AG09319 (cell line): ENCODE measurements around the gene DLGAP1.

ENCODE experiments used
- DNase-seq: peaks from one replicate; pipeline ENCODE4 v3.0.0-alpha.2; 2010; ENCODE audit warnings: low read depth; ENCODE audit errors: extremely low read depth
- CTCF ChIP-seq: IDR thresholded peaks from 2 replicates; pipeline ENCODE4 v1.5.1; 2011; ENCODE audit warnings: low read depth, mild to moderate bottlenecking, inconsistent platforms, low read length, moderate library complexity

Gene DLGAP1

GRCh38 chr18:3877678-3878077, 577.4 kb downstream of the DLGAP1 start:
- no peak for TF ChIP-seq CTCF
- DNase-seq = no peak

- no peak for TF ChIP-seq CTCF
- DNase-seq = no peak
Observed at GRCh38 chr18:3875961-3876360, 579.1 kb downstream of the DLGAP1 start.

- no peak for TF ChIP-seq CTCF
Observed at GRCh38 chr18:3875376-3875775, 579.7 kb downstream of the DLGAP1 start.

GRCh38 chr18:3874581-3874980, 580.5 kb downstream of the DLGAP1 start:
- no peak for TF ChIP-seq CTCF
- no peak for DNase-seq

More at GRCh38 chr18:3875376-3875775, 579.7 kb downstream of the DLGAP1 start:
- no peak for DNase-seq

GRCh38 chr18:3874125-3874524, 581.0 kb downstream of the DLGAP1 start:
- TF ChIP-seq CTCF = no peak; the same call in 1 of the 2 replicates

GRCh38 chr18:3873698-3874097, 581.4 kb downstream of the DLGAP1 start:
- no peak for DNase-seq
- no peak for TF ChIP-seq CTCF

More at GRCh38 chr18:3874125-3874524, 581.0 kb downstream of the DLGAP1 start:
- no peak for DNase-seq

GRCh38 chr18:3873211-3873610, 581.9 kb downstream of the DLGAP1 start:
- TF ChIP-seq CTCF = no peak
- no peak for DNase-seq

- DNase-seq = no peak
- TF ChIP-seq CTCF = no peak
Observed at GRCh38 chr18:3872641-3873040, 582.5 kb downstream of the DLGAP1 start.
